Duodenal mucosa (tissue), 2 donors: Measurements from ENCODE around the gene SRP9.

Experiments
- H3K27ac ChIP-seq: one replicate; pipeline ENCODE4 v1.7.0; 2013; ENCODE audit warnings: low read depth, low read length
- H3K27me3 ChIP-seq, 2 donors: one replicate each; pipeline ENCODE4 v1.7.0; 2013; ENCODE audit warnings: low read length in 2 of 2, control low read depth in 1 of 2; ENCODE audit not compliant: insufficient read depth in 2 of 2, control insufficient read depth in 1 of 2
- H3K36me3 ChIP-seq, 2 donors: one replicate each; pipeline ENCODE4 v1.7.0; 2013; ENCODE audit warnings: low read length in 2 of 2, control low read depth in 1 of 2; ENCODE audit not compliant: insufficient read depth in 2 of 2, control insufficient read depth in 1 of 2
- H3K4me1 ChIP-seq, 2 donors: one replicate each; pipeline ENCODE4 v1.7.0; 2013; ENCODE audit warnings: low read length in 2 of 2, control low read depth in 1 of 2; ENCODE audit not compliant: insufficient read depth in 2 of 2, control insufficient read depth in 1 of 2
- H3K4me3 ChIP-seq, 2 donors: one replicate each; pipeline ENCODE4 v1.7.0; 2013; ENCODE audit warnings: low read length in 2 of 2, low read depth in 1 of 2
- H3K9ac ChIP-seq, 2 donors: one replicate each; pipeline ENCODE4 v1.7.0; 2013; ENCODE audit warnings: low read length in 2 of 2, low read depth in 1 of 2
- H3K9me3 ChIP-seq, 2 donors: one replicate each; pipeline ENCODE4 v1.7.0; 2013; ENCODE audit warnings: low read length in 2 of 2, control low read depth in 1 of 2; ENCODE audit not compliant: control insufficient read depth in 1 of 2

Gene SRP9

DNA sequence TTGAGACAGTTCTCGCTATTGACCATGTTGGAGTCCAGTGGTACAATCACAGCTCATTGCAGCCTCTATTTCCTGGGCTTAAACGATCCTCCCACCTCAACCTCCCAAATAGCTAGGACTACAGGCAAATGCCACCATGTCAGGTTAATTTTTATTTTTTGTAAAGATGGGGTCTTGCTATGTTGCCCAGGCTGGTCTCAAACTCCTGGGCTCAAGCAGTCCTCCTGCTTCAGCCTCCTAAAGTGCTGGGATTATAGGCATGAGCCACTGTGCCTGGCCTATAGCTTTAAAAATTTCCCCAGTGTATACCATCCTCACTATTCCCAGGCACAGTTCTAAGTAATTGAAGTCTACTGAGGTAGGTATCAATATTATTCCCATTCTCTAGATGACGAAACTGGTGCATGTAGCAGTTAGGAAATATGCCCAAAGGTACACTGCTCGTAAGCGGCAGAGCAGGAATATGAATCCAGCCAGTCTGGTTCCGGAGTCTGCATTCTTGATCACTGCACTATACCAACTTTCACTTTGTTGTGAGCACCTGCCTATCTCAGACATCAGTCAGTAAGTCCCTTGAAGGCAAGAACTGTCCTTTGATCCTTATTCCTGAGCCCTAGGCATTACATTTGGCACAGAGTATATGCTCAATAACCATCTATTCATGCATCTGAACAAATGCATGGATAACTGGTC is 11.5 kb upstream of the SRP9 start:
- Histone ChIP-seq H3K27me3 (no peaks in the 10 kb centered on the region), H3K27ac (no peak overlapping the region), H3K9me3 (no peaks in the 10 kb centered on the region), H3K36me3 (no peaks in the 10 kb centered on the region), H3K4me3 (no peak overlapping the region), H3K4me1 (peaks cover 4 to 9% of the 10 kb centered on the region in 2 donors), H3K9ac (no peak overlapping the region)

DNA sequence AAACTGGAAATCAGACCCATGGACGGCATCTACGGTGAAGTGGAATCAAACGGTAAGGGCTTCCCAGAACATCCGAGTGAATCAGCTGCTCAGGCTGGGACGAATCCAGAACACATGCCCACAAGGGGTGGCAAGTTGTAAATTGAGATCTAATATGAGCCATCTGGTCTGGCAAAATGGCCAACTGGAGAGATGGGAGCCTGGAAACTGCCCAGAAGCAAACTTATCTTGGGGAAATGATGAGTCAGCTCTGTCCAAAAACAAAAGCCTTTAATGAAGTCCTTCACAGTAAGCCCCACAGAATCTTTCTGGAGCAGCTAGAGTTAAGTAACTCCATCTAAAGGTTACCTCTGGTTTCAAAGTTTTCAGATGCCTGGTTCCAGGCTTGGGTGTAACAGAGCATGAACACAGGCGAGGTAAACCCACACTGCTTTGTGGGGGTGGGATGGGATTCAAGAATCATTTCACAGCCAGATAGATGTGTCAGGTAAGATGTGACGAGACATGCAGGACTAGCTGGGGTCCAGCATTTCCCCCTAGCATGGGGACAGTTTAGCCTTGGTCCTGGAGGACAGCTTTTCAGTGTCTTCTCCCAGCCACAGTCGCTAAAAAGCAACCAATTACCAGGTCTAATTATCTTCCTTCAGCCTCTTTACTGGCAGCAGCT is 10.5 kb upstream of the SRP9 start:
- no peak overlapping the region for H3K27ac ChIP-seq
- H3K9ac ChIP-seq, result no peak overlapping the region
- H3K36me3 ChIP-seq, result no peaks in the 10 kb centered on the region
- H3K27me3 ChIP-seq, result no peaks in the 10 kb centered on the region
- no peaks in the 10 kb centered on the region for H3K9me3 ChIP-seq
- peaks cover 8 to 9% of the 10 kb centered on the region in 2 donors for H3K4me1 ChIP-seq
- H3K4me3 ChIP-seq, result no peak overlapping the region

DNA sequence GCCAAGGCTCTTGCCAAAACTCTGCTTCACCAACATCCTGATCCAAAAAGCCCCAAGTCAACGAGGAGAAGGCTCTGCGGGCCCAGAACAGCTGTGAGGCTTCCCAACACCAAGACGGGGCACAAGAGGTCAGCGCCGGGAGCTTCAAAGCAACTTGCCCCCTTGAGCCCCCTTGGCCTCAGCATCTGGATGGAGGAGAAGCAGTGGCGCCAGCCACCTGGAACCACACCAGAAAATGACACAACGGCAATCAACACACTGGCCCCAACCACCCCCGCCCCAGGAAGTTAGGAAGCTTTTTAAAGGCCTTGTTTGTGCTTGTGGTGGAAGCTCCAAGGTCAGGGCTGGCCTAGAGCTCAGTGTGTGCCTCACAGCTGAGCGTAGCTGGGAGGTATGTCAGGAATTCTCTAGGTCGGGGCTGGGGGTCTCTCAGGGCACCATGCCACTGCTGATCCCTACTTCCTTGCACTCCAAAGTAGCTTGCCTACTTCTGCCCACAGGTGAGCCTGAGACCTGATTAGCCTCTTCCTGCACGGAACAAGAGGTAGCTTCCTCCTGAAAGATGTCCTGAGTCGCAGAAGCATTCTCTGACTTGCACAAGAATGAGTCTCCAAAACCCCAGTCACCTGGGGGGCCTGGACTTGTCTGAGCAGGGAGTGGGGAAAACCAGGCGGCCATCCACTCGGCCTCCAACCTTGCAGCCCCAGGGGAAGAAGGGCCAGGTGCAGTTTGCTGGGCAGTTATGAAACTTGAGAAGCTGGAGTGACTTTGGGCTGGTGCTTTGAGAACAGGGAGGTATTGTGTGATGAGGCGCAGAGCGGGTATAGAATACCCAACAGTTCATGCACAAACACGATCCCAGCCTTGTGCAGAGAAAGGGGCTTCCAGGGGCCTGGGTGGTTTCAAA is 9.7 kb upstream of the SRP9 start:
- no peak overlapping the region for H3K9ac ChIP-seq

DNA sequence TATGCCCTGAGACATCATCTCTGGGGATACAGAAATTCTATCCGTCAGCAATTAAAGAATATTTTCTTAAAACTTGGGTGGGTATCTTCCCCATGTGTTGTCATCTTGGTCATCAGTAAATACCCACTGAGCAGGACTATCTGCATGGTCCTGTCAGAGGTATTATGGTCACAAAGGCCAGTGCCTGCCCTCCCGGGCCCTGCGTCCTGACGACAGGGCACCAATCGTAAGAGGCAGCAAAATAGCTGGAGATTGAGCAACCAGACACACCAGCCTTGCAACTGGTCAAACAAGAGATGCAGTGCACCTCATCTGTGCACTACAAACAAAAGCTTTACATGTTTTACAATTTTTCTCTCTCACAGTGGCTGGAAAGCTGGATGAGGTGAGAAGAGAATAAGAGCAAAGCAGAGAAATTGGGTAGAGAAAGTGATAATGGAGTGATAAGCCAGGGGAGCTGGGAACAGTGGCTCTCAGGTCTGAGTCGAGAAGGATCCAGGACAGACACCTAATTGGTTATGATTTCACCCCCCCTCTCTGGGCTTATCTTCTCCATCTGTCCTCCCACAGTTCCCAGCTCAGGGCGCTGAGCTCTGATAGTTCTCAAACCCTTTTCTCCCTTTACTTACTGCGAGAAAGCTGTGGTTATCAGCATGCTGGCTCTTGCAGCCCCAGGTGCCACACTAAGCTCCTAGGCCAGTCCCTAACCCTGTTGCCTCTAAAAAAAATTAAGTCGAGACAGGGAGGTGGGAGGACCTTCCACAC is 8.8 kb upstream of the SRP9 start:
- H3K4me3 ChIP-seq, result no peak overlapping the region
- no peaks in the 10 kb centered on the region for H3K9me3 ChIP-seq
- no peak overlapping the region for H3K27ac ChIP-seq
- H3K27me3 ChIP-seq, result no peaks in the 10 kb centered on the region
- H3K4me1 ChIP-seq, result peaks cover 14 to 16% of the 10 kb centered on the region in 2 donors
- H3K36me3 ChIP-seq, result no peaks in the 10 kb centered on the region
- no peak overlapping the region for H3K9ac ChIP-seq

More for the DNA sequence above, 9.7 kb upstream of the SRP9 start:
- Histone ChIP-seq H3K27ac (peak overlapping the region; percentile 5), H3K36me3 (no peaks in the 10 kb centered on the region), H3K9me3 (no peaks in the 10 kb centered on the region), H3K4me3 (no peak overlapping the region), H3K27me3 (no peaks in the 10 kb centered on the region), H3K4me1 (peaks cover 12 to 14% of the 10 kb centered on the region in 2 donors)

DNA sequence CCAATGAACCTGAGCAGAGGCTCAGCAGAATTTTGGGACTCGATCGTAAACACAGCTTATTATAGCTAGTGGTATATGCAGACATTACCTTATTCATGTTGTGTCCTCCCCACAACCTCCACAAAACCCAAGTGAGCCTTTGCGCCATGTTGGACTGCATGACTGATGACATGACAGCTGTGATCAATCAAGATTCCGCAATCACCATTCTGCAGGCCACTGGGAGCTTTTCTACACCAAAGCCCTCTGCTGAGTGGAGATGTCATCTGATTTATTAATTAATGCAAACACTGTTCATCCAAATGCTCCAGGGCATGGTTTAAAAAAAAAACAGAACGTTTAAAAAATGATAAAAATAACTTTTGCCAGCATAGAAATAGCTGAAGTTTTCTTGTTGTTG is 7.9 kb upstream of the SRP9 start:
- H3K27me3 ChIP-seq, result no peaks in the 10 kb centered on the region
- no peak overlapping the region for H3K27ac ChIP-seq
- H3K4me1 ChIP-seq, result peaks cover 10 to 16% of the 10 kb centered on the region in 2 donors
- no peaks in the 10 kb centered on the region for H3K9me3 ChIP-seq
- H3K36me3 ChIP-seq, result no peaks in the 10 kb centered on the region
- no peak overlapping the region for H3K4me3 ChIP-seq
- H3K9ac ChIP-seq, result no peak overlapping the region

DNA sequence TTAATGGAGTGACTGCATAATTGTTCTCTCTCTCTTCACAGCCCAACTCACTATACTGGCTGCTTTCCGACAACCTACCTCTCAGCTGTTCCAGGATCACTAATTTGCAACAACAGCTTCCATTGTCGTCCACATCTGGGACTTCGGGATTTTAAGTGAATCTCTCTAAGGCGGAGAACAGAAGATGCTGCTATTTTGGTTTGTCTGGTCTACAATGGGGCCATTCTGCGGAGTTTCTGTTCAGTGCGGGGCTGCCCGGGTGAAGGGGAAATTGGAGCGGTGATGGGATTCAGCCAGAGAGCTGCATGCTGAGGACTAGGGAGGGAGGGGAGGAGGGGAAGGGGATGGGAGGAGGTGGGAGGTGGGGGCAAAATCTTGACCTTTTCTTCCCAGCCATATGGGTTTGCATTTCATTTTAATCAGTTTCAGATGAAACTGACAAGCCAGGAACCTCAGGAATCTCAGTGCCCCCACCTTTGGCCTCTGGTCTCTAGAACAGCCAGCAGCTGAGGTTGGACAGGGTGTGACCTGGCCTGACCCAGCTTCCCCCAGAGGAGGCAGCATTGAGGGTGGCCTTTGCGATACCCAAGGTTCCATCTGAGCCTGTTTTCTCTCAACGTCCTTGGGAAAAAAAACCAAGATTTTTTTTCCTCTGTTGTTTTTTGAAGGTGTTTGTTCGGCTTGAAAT is 6.9 kb upstream of the SRP9 start:
- no peaks in the 10 kb centered on the region for H3K9me3 ChIP-seq
- peaks cover 10 to 16% of the 10 kb centered on the region in 2 donors for H3K4me1 ChIP-seq
- H3K36me3 ChIP-seq, result no peaks in the 10 kb centered on the region
- H3K27ac ChIP-seq, result no peak overlapping the region
- no peak overlapping the region for H3K9ac ChIP-seq
- H3K27me3 ChIP-seq, result no peaks in the 10 kb centered on the region
- H3K4me3 ChIP-seq, result no peak overlapping the region

DNA sequence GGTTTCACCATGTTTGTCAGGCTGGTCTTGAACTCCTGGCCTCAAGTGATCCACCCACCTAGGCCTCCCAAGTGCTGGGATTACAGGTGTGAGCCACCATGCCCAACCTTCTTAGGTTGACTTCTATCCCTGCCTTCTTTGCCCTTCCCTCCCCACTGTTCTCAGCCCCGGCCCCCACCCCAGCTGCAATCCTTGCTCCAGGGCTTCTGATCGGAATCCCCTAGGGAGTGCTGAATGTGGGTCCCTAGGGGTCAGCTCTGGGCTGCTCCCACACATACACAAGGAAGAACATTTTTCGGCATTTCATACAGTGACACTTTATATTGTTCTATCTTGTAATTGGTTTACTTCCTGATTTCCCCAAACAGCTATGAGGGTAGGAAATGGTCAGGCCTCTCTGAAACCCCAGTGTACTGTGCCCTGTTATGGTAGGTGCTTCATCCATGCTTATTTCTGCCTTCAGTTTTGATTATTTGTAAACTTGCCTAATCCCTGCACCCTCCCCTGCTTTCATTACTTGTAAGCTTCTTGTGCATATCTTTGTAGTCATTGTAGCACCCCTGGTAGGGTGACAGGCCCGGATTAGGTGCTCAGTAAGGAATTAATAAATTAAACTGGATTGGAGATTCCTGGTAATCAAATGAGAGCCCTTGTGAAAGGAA is 5.8 kb upstream of the SRP9 start:
- Histone ChIP-seq H3K4me1 (peaks cover 10 to 16% of the 10 kb centered on the region in 2 donors), H3K9ac (no peak overlapping the region), H3K27ac (no peak overlapping the region), H3K9me3 (no peaks in the 10 kb centered on the region), H3K27me3 (no peaks in the 10 kb centered on the region), H3K4me3 (no peak overlapping the region), H3K36me3 (no peaks in the 10 kb centered on the region)

DNA sequence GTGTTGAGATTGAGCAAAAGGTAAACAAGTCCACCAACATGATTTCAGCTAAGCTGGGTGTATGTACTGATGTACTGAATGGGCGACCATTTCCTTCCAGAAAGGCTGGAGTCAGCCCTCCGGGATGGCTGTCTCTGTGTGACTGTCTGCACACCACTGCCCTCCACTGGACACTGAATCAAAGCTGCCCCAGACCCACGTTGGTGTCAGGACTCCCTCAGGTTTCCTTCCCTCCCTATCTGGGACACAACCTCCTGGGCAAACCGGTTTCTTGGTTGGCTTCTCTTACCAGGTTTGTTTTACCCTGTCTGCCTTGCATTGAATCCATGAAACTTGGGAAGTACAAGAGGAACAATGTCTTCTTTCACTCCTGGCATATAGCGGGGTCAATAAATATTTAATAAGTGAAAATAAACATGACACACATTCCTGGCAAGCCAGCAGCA is 5.3 kb upstream of the SRP9 start:
- Histone ChIP-seq H3K4me3 (no peak overlapping the region), H3K4me1 (peaks cover 10 to 16% of the 10 kb centered on the region in 2 donors), H3K36me3 (no peaks in the 10 kb centered on the region), H3K27ac (no peak overlapping the region), H3K9ac (no peak overlapping the region), H3K27me3 (no peaks in the 10 kb centered on the region), H3K9me3 (no peaks in the 10 kb centered on the region)

DNA sequence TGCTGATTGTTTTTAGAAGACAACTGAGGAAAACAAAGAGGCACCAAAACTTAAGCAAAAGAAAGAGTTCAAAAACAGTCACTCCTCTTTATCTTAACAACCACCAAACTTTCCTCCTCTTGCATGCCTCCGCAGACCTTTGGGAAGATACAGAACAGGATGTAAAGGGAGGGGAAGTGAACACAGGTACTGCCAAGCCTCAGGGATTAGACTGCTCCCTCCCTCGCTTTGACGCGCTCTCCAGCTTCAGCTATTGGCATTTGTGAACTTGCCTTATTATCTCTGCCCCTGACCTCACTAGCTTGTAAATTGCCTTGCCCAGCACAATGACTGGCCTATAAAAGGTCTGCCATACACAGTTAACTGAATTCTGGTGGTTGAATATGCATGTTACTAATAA is 4.8 kb upstream of the SRP9 start:
- no peak overlapping the region for H3K9ac ChIP-seq
- H3K36me3 ChIP-seq, result no peaks in the 10 kb centered on the region
- H3K9me3 ChIP-seq, result no peaks in the 10 kb centered on the region
- H3K27ac ChIP-seq, result no peak overlapping the region
- H3K4me1 ChIP-seq, result peaks cover 7 to 15% of the 10 kb centered on the region in 2 donors
- H3K4me3 ChIP-seq, result peak overlapping the region in 1 of 2 donors; percentile 31
- H3K27me3 ChIP-seq, result no peaks in the 10 kb centered on the region
